Measurements from ENCODE around the gene PRG2. TPM values are rescaled to one million over a fixed set of nuclear protein-coding genes. Genes with fewer than 3 reads are reported as not detected.

Gene PRG2
- total RNA-seq, 1 experiment from 2014 or later: not detected

- H3K36me3 ChIP-seq: no peaks in the 10 kb centered on the region
- DNase-seq (ENCODE audit: low read depth in 1 of 2, low spot score in 2 of 2): no peak
- H3K9me3 ChIP-seq (replicated peaks): no peaks in the 10 kb centered on the region
- no peak overlapping the region for H3K27ac ChIP-seq
- no peaks in the 10 kb centered on the region for H3K4me1 ChIP-seq (replicated peaks)
- 0 out of 2 replicates have a peak, but pooled peaks cover 3% of the 10 kb centered on the region for H3K27me3 ChIP-seq (replicated peaks)
- H3K4me3 ChIP-seq: no peak overlapping the region
These were observed 12.3 kb downstream of the PRG2 start for GRCh38 chr11:57378186-57378585.

GRCh38 chr11:57377107-57377506, 13.3 kb downstream of the PRG2 start:
- Histone ChIP-seq H3K4me3 (no peak overlapping the region), H3K9me3 (replicated peaks) (no peaks in the 10 kb centered on the region), H3K27ac (no peak overlapping the region), H3K36me3 (no peaks in the 10 kb centered on the region), H3K27me3 (replicated peaks) (0 out of 2 replicates have a peak, but pooled peaks cover 3% of the 10 kb centered on the region), H3K4me1 (replicated peaks) (no peaks in the 10 kb centered on the region)
- DNase-seq (ENCODE audit: low read depth in 1 of 2, low spot score in 2 of 2): no peak

GRCh38 chr11:57376095-57377090, 14.1 kb downstream of the PRG2 start:
- Histone ChIP-seq H3K27ac (no peak overlapping the region), H3K9me3 (replicated peaks) (no peaks in the 10 kb centered on the region), H3K36me3 (no peaks in the 10 kb centered on the region), H3K4me3 (no peak overlapping the region), H3K27me3 (replicated peaks) (0 out of 2 replicates have a peak, but pooled peaks cover 3% of the 10 kb centered on the region), H3K4me1 (replicated peaks) (no peaks in the 10 kb centered on the region)
- no peak for DNase-seq (ENCODE audit: low read depth in 1 of 2, low spot score in 2 of 2)

GRCh38 chr11:57375490-57375889, 15.0 kb downstream of the PRG2 start:
- Histone ChIP-seq H3K4me3 (no peak overlapping the region), H3K4me1 (replicated peaks) (no peaks in the 10 kb centered on the region), H3K27ac (no peak overlapping the region), H3K36me3 (no peaks in the 10 kb centered on the region), H3K9me3 (replicated peaks) (no peaks in the 10 kb centered on the region), H3K27me3 (replicated peaks) (0 out of 2 replicates have a peak, but pooled peaks cover 3% of the 10 kb centered on the region)
- DNase-seq (ENCODE audit: low read depth in 1 of 2, low spot score in 2 of 2): no peak

- Histone ChIP-seq H3K9me3 (replicated peaks) (no peaks in the 10 kb centered on the region), H3K36me3 (no peaks in the 10 kb centered on the region)
These were observed 15.5 kb downstream of the PRG2 start for GRCh38 chr11:57374966-57375365.

GRCh38 chr11:57373146-57373545, 17.3 kb downstream of the PRG2 start:
- Histone ChIP-seq H3K27ac (no peak overlapping the region), H3K4me3 (no peak overlapping the region)

More at GRCh38 chr11:57374966-57375365, 15.5 kb downstream of the PRG2 start:
- H3K27ac ChIP-seq: no peak overlapping the region
- H3K4me3 ChIP-seq: no peak overlapping the region
- 0 out of 2 replicates have a peak, but pooled peaks cover 3% of the 10 kb centered on the region for H3K27me3 ChIP-seq (replicated peaks)
- no peaks in the 10 kb centered on the region; the same call in 1 of the 2 replicates for H3K4me1 ChIP-seq (replicated peaks)
- DNase-seq (ENCODE audit: low read depth in 1 of 2, low spot score in 2 of 2): no peak

GRCh38 chr11:57370941-57371340, 19.5 kb downstream of the PRG2 start:
- Histone ChIP-seq H3K27me3 (replicated peaks) (peaks cover 3% of the 10 kb centered on the region; the same call in 1 of the 2 replicates), H3K9me3 (replicated peaks) (no peaks in the 10 kb centered on the region), H3K27ac (no peak overlapping the region), H3K4me3 (no peak overlapping the region), H3K36me3 (no peaks in the 10 kb centered on the region), H3K4me1 (replicated peaks) (no peaks in the 10 kb centered on the region; the same call in 1 of the 2 replicates)
- no peak for DNase-seq (ENCODE audit: low read depth in 1 of 2, low spot score in 2 of 2)

More at GRCh38 chr11:57373146-57373545, 17.3 kb downstream of the PRG2 start:
- H3K9me3 ChIP-seq (replicated peaks): no peaks in the 10 kb centered on the region
- DNase-seq (ENCODE audit: low read depth in 1 of 2, low spot score in 2 of 2): no peak
- H3K4me1 ChIP-seq (replicated peaks): no peaks in the 10 kb centered on the region; the same call in 1 of the 2 replicates
- H3K27me3 ChIP-seq (replicated peaks): no peaks in the 10 kb centered on the region
- H3K36me3 ChIP-seq: no peaks in the 10 kb centered on the region

GRCh38 chr11:57370251-57370650, 20.2 kb downstream of the PRG2 start:
- Histone ChIP-seq H3K4me3 (no peak overlapping the region), H3K27ac (no peak overlapping the region), H3K9me3 (replicated peaks) (no peaks in the 10 kb centered on the region), H3K27me3 (replicated peaks) (peaks cover 3% of the 10 kb centered on the region; the same call in 1 of the 2 replicates), H3K36me3 (no peaks in the 10 kb centered on the region), H3K4me1 (replicated peaks) (no peaks in the 10 kb centered on the region; the same call in 1 of the 2 replicates)
- DNase-seq (ENCODE audit: low read depth in 1 of 2, low spot score in 2 of 2): no peak

GRCh38 chr11:57368845-57369232, 21.6 kb downstream of the PRG2 start:
- H3K36me3 ChIP-seq: no peaks in the 10 kb centered on the region
- H3K4me3 ChIP-seq: no peak overlapping the region
- no peak for DNase-seq (ENCODE audit: low read depth in 1 of 2, low spot score in 2 of 2)
- H3K9me3 ChIP-seq (replicated peaks): no peaks in the 10 kb centered on the region
- H3K4me1 ChIP-seq (replicated peaks): no peaks in the 10 kb centered on the region; the same call in 1 of the 2 replicates
- H3K27me3 ChIP-seq (replicated peaks): peaks cover 3% of the 10 kb centered on the region; the same call in 1 of the 2 replicates
- no peak overlapping the region for H3K27ac ChIP-seq

GRCh38 chr11:57368106-57368844, 22.2 kb downstream of the PRG2 start:
- Histone ChIP-seq H3K4me3 (no peak overlapping the region), H3K4me1 (replicated peaks) (no peaks in the 10 kb centered on the region; the same call in 1 of the 2 replicates), H3K27me3 (replicated peaks) (peaks cover 3% of the 10 kb centered on the region; the same call in 1 of the 2 replicates), H3K9me3 (replicated peaks) (no peaks in the 10 kb centered on the region), H3K27ac (no peak overlapping the region), H3K36me3 (no peaks in the 10 kb centered on the region)
- no peak for DNase-seq (ENCODE audit: low read depth in 1 of 2, low spot score in 2 of 2)

GRCh38 chr11:57364851-57365660, 25.4 kb downstream of the PRG2 start:
- Histone ChIP-seq H3K27me3 (replicated peaks) (peaks cover 6% of the 10 kb centered on the region), H3K27ac (no peak overlapping the region), H3K4me3 (no peak overlapping the region), H3K9me3 (replicated peaks) (no peaks in the 10 kb centered on the region), H3K4me1 (replicated peaks) (no peaks in the 10 kb centered on the region; the same call in 1 of the 2 replicates), H3K36me3 (no peaks in the 10 kb centered on the region)
- no peak for DNase-seq (ENCODE audit: low read depth in 1 of 2, low spot score in 2 of 2)

- Histone ChIP-seq H3K4me3 (no peak overlapping the region), H3K27me3 (replicated peaks) (peaks cover 10% of the 10 kb centered on the region), H3K27ac (no peak overlapping the region), H3K36me3 (no peaks in the 10 kb centered on the region), H3K9me3 (replicated peaks) (no peaks in the 10 kb centered on the region), H3K4me1 (replicated peaks) (no peaks in the 10 kb centered on the region)
- DNase-seq (ENCODE audit: low read depth in 1 of 2, low spot score in 2 of 2): no peak
These were observed 27.0 kb downstream of the PRG2 start for GRCh38 chr11:57363131-57364080.

Data from SJSA1 (cell line).